Duodenal mucosa (tissue), 2 donors: Measurements from ENCODE around the gene MBOAT7.
"Not testable (repeated sequence)": the region's sequence is repeated elsewhere in the genome, so short reads cannot be mapped to it uniquely, and the experiment has no call there.

Experiments
- H3K27ac ChIP-seq: one replicate; pipeline ENCODE4 v1.7.0; 2013; ENCODE audit warnings: low read depth, low read length
- H3K27me3 ChIP-seq, 2 donors: one replicate each; pipeline ENCODE4 v1.7.0; 2013; ENCODE audit warnings: low read length in 2 of 2, control low read depth in 1 of 2; ENCODE audit not compliant: insufficient read depth in 2 of 2, control insufficient read depth in 1 of 2
- H3K36me3 ChIP-seq, 2 donors: one replicate each; pipeline ENCODE4 v1.7.0; 2013; ENCODE audit warnings: low read length in 2 of 2, control low read depth in 1 of 2; ENCODE audit not compliant: insufficient read depth in 2 of 2, control insufficient read depth in 1 of 2
- H3K4me1 ChIP-seq, 2 donors: one replicate each; pipeline ENCODE4 v1.7.0; 2013; ENCODE audit warnings: low read length in 2 of 2, control low read depth in 1 of 2; ENCODE audit not compliant: insufficient read depth in 2 of 2, control insufficient read depth in 1 of 2
- H3K4me3 ChIP-seq, 2 donors: one replicate each; pipeline ENCODE4 v1.7.0; 2013; ENCODE audit warnings: low read length in 2 of 2, low read depth in 1 of 2
- H3K9ac ChIP-seq, 2 donors: one replicate each; pipeline ENCODE4 v1.7.0; 2013; ENCODE audit warnings: low read length in 2 of 2, low read depth in 1 of 2
- H3K9me3 ChIP-seq, 2 donors: one replicate each; pipeline ENCODE4 v1.7.0; 2013; ENCODE audit warnings: low read length in 2 of 2, control low read depth in 1 of 2; ENCODE audit not compliant: control insufficient read depth in 1 of 2

Gene MBOAT7

GRCh38 chr19:54209058-54209810 is 19.9 kb upstream of the MBOAT7 start:
- H3K9me3 ChIP-seq: no peaks in the 10 kb centered on the region
- H3K4me3 ChIP-seq: peak overlapping the region; percentile 25 to 32
- peak overlapping the region; percentile 83 for H3K27ac ChIP-seq
- H3K9ac ChIP-seq: peak overlapping the region; percentile 51 to 75
- H3K4me1 ChIP-seq: peaks cover 58 to 72% of the 10 kb centered on the region in 2 donors
- no peaks in the 10 kb centered on the region for H3K27me3 ChIP-seq
- peaks cover 22 to 47% of the 10 kb centered on the region in 2 donors for H3K36me3 ChIP-seq

- no peak overlapping the region for H3K4me3 ChIP-seq
- peaks cover 63 to 77% of the 10 kb centered on the region in 2 donors for H3K4me1 ChIP-seq
- H3K36me3 ChIP-seq: peaks cover 22 to 52% of the 10 kb centered on the region in 2 donors
- peak overlapping the region; percentile 38 to 51 for H3K9ac ChIP-seq
- H3K27me3 ChIP-seq: no peaks in the 10 kb centered on the region
- no peaks in the 10 kb centered on the region for H3K9me3 ChIP-seq
- peak overlapping the region; percentile 83 for H3K27ac ChIP-seq
These were observed 19.3 kb upstream of the MBOAT7 start for GRCh38 chr19:54208784-54209057.

DNA sequence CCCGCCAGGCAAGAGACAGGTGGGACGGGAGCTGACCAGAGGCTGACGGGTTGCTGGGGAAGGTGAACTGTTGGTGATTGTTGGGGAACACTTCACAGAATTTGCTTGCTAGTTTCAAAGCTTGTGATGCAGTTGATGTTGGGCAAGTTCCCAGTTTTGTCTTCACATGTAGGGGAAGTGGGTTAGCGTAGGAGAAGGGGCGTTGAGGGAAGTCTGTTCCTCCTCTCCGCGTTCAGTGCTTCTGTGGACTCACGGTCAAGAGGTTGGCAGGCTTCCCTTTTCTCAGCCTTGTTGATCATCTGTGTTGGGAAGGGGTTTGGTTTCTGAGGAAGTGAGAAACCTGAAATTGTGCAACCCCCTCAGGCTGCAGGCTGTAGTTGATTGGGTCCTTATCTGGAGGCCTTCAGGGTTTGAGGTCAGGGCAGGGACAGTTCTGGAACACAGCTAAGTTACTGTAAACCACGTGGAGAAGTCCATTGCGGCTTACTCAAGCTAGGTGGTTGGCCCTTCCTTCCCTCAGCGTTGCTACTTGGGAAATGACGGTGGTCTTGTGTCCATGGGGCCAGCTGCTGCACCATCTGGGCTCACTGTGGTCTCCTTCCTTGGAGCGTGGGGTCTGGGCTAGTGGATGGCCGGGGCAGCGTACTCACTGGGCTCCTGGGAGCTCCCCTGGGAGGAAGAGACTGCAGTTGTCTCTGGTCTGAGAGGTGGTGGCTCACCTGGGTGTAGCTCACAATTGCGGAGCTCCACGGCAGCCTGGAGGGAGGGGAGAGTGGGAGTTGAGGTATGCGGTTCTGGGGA is 18.8 kb upstream of the MBOAT7 start:
- H3K4me3 ChIP-seq: peak overlapping the region in 1 of 2 donors; percentile 37
- no peaks in the 10 kb centered on the region for H3K27me3 ChIP-seq
- peak overlapping the region in 1 of 2 donors; percentile 38 for H3K9ac ChIP-seq
- H3K27ac ChIP-seq: peak overlapping the region; percentile 83
- peaks cover 24 to 57% of the 10 kb centered on the region in 2 donors for H3K36me3 ChIP-seq
- H3K4me1 ChIP-seq: peaks cover 67 to 82% of the 10 kb centered on the region in 2 donors
- no peaks in the 10 kb centered on the region for H3K9me3 ChIP-seq

DNA sequence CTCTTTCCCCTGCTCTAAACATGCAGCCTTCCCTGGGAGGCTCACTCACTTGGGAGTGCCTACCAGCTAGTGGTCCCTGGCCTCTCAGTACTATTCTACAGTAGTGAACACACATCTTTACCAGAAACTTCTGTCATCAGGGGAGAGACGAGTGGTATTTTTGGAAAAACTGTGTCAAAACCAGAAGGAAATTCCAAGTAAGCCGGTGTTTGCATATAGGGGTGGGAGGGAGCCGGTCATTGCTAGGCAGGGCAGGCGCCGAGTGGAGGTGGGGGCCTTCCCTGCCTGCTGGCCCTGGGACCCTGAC is 18.2 kb upstream of the MBOAT7 start:
- H3K4me3 ChIP-seq: peak overlapping the region in 1 of 2 donors; percentile 37
- peaks cover 30 to 63% of the 10 kb centered on the region in 2 donors for H3K36me3 ChIP-seq
- no peaks in the 10 kb centered on the region for H3K9me3 ChIP-seq
- H3K27ac ChIP-seq: peak overlapping the region; percentile 53
- peaks cover 73 to 88% of the 10 kb centered on the region in 2 donors for H3K4me1 ChIP-seq
- peak overlapping the region in 1 of 2 donors; percentile 30 for H3K9ac ChIP-seq
- no peaks in the 10 kb centered on the region for H3K27me3 ChIP-seq

DNA sequence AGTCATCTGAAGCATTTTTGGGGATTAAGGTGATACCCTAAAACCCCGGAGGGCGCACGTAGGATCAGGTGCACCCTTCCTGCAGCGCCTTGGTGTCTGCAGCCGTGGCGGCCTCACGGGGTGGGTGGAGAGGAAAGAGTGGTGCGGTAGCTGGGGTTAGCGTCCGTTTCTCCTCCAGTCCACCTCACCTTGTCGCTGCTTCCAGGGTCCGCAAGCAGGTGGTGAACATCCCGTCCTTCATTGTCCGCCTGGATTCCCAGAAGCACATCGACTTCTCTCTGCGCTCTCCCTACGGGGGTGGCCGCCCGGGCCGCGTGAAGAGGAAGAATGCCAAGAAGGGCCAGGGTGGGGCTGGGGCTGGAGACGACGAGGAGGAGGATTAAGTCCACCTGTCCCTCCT is 17.8 kb upstream of the MBOAT7 start:
- peak overlapping the region; percentile 53 for H3K27ac ChIP-seq
- peaks cover 34 to 67% of the 10 kb centered on the region in 2 donors for H3K36me3 ChIP-seq
- H3K9ac ChIP-seq: peak overlapping the region; percentile 33 to 41
- H3K9me3 ChIP-seq, H3K27me3 ChIP-seq: not testable (repeated sequence)
- peaks cover 77 to 92% of the 10 kb centered on the region in 2 donors for H3K4me1 ChIP-seq
- peak overlapping the region in 1 of 2 donors; percentile 37 for H3K4me3 ChIP-seq

- no peaks in the 10 kb centered on the region for H3K9me3 ChIP-seq
- H3K27me3 ChIP-seq: no peaks in the 10 kb centered on the region
- peak overlapping the region; percentile 33 to 41 for H3K9ac ChIP-seq
- H3K36me3 ChIP-seq: peaks cover 38 to 71% of the 10 kb centered on the region in 2 donors
- peak overlapping the region; percentile 37 to 41 for H3K4me3 ChIP-seq
- H3K4me1 ChIP-seq: peaks cover 81 to 96% of the 10 kb centered on the region in 2 donors
- peak overlapping the region; percentile 40 for H3K27ac ChIP-seq
These were observed 17.4 kb upstream of the MBOAT7 start for GRCh38 chr19:54206831-54207177.

- H3K4me3 ChIP-seq: peak overlapping the region; percentile 37 to 41
- no peaks in the 10 kb centered on the region for H3K27me3 ChIP-seq
- peak overlapping the region; percentile 40 for H3K27ac ChIP-seq
- no peaks in the 10 kb centered on the region for H3K9me3 ChIP-seq
- H3K9ac ChIP-seq: peak overlapping the region; percentile 33 to 41
- peaks cover 84 to 99% of the 10 kb centered on the region in 2 donors for H3K4me1 ChIP-seq
- peaks cover 43 to 76% of the 10 kb centered on the region in 2 donors for H3K36me3 ChIP-seq
These were observed 16.9 kb upstream of the MBOAT7 start for GRCh38 chr19:54206030-54206830.

GRCh38 chr19:54204767-54205468 is 15.5 kb upstream of the MBOAT7 start:
- peak overlapping the region in 1 of 2 donors; percentile 20 for H3K9ac ChIP-seq
- no peak overlapping the region for H3K4me3 ChIP-seq
- no peaks in the 10 kb centered on the region for H3K9me3 ChIP-seq
- H3K27me3 ChIP-seq: no peaks in the 10 kb centered on the region
- no peak overlapping the region for H3K27ac ChIP-seq
- H3K4me1 ChIP-seq: peaks cover 75 to 90% of the 10 kb centered on the region in 2 donors
- peaks cover 43 to 76% of the 10 kb centered on the region in 2 donors for H3K36me3 ChIP-seq

DNA sequence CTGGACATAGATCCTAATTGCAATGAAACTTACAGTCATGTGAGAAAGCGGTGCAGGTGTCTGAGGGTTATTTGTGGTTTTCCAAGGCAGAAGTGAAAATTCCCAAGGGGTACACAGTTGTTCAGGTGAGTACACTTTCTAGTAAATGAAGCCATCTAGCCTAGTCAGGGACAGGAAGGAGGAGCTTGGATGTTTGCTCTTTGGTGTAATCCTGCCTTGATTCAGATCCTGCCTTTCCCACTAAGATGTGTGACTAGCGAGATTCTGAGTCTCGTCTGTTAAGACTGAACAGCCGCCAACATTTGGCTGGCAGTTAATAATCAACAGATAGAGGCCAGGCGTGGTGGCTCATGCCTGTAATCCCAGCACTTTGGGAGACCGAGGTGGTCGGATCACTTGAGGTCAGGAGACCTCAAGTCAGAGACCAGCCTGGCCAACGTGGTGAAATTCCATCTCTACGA is 13.8 kb upstream of the MBOAT7 start:
- Histone ChIP-seq H3K9ac (peak overlapping the region in 1 of 2 donors; percentile 85), H3K9me3 (no peaks in the 10 kb centered on the region), H3K27me3 (no peaks in the 10 kb centered on the region), H3K27ac (no peak overlapping the region), H3K4me1 (peaks cover 58 to 73% of the 10 kb centered on the region in 2 donors), H3K4me3 (peak overlapping the region; percentile 78 to 95), H3K36me3 (peaks cover 43 to 69% of the 10 kb centered on the region in 2 donors)
